CD1c-positive myeloid dendritic cell (primary cell): ENCODE results near the gene ABCA7.

ENCODE experiments used
- DNase-seq: peaks from one replicate; pipeline ENCODE4 v3.0.0-alpha.2; 2016; ENCODE audit errors: extremely low spot score

The ABCA7 gene

GRCh38 chr19:1039646-1040475, at the start of gene ABCA7:
Gene ABCA7 (plus strand): TSS chr19:1040107. CDS start chr19:1041362, 1,255 bp downstream.
- peak; percentile 98 for DNase-seq

GRCh38 chr19:990119-990571, 49.8 kb upstream of the ABCA7 start:
- no peak for DNase-seq

- DNase-seq = no peak
Measured at GRCh38 chr19:990746-991145, 49.2 kb upstream of the ABCA7 start.

GRCh38 chr19:991174-991931, 48.6 kb upstream of the ABCA7 start:
- peak; percentile 30 for DNase-seq

- no peak for DNase-seq
Measured at GRCh38 chr19:991932-992669, 47.8 kb upstream of the ABCA7 start.

GRCh38 chr19:992670-993055, 47.2 kb upstream of the ABCA7 start:
- DNase-seq = no peak

GRCh38 chr19:993361-993830, 46.5 kb upstream of the ABCA7 start:
- DNase-seq = no peak

- no peak for DNase-seq
Measured at GRCh38 chr19:993831-994393, 46.0 kb upstream of the ABCA7 start.

GRCh38 chr19:994516-994915, 45.4 kb upstream of the ABCA7 start:
- DNase-seq = no peak

- DNase-seq = no peak
Measured at GRCh38 chr19:995051-995827, 44.7 kb upstream of the ABCA7 start.

GRCh38 chr19:996051-996838, 43.7 kb upstream of the ABCA7 start:
- DNase-seq = peak; percentile 33

GRCh38 chr19:998064-998463, 41.8 kb upstream of the ABCA7 start:
- DNase-seq = no peak

- DNase-seq = no peak
Measured at GRCh38 chr19:999379-999719, 40.6 kb upstream of the ABCA7 start.

- peak; percentile 70 for DNase-seq
Measured at GRCh38 chr19:1000095-1000494, 39.8 kb upstream of the ABCA7 start, which contains the start of gene GRIN3B. Gene GRIN3B (plus strand): TSS chr19:1000419. CDS start chr19:1000438, 19 bp downstream.

- DNase-seq = peak; percentile 14
Measured at GRCh38 chr19:1000591-1001537, 39.0 kb upstream of the ABCA7 start.

GRCh38 chr19:1001538-1002166, 38.3 kb upstream of the ABCA7 start:
- peak; percentile 69 for DNase-seq

- DNase-seq = no peak
Measured at GRCh38 chr19:1002600-1002999, 37.3 kb upstream of the ABCA7 start.

GRCh38 chr19:1003283-1003682, 36.6 kb upstream of the ABCA7 start:
- DNase-seq = no peak
